Stimulated activated CD4-positive, alpha-beta T cell treated with anti-CD3 and anti-CD28 coated beads, Interleukin-4, amount 100 ng/mL, for 48 hours (primary cell): ENCODE measurements around the gene KRTAP5-10.
"Not testable (repeated sequence)": the region's sequence is repeated elsewhere in the genome, so short reads cannot be mapped to it uniquely, and the experiment has no call there.

Experiments
- DNase-seq, 2 donors: peaks; one replicate each; pipeline ENCODE4 v3.0.0-alpha.2; 2020; ENCODE audit warnings: low read depth in 2 of 2

KRTAP5-10 gene

DNA sequence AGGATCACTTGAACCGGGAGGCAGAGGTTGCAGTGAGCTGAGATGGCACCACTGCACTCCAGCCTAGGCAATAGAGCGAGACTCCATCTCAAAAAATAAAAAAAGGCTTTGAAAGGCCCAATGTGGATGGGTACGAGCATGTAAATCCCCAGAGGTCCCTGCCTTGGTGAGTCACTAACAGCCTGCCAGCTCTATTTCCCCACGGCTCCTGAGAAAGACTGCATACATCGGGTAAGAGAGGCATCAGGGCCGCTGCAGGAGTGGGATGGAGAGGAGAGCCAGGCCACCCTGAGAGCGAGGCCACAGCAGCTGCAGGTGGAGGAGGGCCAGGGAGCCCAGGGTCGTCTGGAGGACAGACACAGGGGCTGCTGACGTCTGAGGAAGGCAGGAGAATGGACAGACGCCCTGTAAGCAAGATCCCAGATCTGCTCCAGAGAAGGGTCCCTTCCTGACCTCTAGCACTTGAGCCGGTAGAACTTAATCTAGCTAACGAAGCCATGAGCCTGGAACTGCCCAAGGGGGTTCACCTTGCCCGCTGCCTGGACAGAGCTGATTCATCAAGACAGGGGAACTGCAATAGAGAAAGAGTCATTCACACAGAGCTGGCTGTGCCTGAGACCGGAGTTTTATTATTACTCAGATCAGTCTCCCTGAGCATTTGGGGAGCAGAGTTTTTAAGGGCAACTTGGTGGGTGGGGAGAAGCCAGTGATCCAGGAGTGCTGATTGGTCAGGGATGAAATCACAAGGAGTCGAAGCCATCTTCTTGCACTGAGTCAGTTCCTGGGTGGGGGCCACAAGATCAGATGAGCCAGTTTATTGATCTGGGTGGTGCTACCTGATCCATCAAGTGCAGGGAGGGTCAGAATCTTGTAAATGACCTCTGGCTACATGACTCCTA lies 22.2 kb upstream of the KRTAP5-10 start:
- DNase-seq: no peak

DNA sequence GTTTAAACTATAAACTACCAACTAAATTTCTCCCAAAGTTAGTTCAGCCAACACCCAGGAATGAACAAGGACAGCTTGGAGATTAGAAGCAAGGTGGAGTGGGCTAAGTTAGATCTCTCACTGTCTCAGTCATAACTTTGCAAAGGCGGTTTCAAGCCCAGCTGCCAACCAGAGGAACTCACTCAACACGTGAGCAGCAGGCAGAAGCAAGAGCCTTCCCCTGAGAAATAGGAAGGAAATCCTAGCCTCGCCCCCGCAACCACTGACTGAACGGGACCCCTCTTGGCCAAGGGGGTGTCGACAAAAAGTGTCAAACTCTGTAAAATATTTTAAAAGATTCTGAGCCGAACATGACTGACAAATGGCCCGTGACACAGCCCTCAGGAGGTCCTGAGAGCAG lies 21.5 kb upstream of the KRTAP5-10 start:
- no peak for DNase-seq

DNA sequence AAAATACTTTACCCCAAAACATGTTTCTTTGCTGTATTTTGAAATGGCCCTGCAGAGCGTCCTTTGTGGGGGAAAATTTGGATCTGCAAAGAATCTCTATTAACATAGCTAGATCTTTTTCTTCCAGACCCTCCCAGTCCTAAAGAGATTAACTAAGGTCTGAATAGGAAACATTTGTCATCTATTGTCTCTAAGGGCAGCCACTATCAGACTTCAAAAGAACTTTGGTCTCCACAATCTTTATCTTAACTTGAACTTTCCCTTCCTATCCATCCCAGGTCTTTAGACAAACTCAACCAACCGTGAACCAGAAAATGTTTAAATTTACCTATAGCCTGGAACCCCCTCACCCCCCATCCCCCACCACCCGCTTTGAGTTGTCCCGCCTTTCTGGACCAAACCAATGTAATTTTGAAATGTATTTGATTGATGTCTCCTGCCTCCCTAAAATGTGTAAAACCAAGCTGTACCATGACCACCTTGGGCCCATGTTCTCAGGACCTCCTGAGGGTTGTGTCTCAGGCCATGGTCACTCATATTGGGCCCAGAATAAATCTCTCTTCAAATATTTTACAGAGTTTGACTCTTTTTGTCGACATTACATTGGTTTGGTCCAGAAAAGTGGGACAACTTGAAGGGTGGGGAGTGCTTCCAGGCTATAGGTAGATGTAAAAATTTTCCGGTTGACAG lies 20.7 kb upstream of the KRTAP5-10 start:
- no peak for DNase-seq

DNA sequence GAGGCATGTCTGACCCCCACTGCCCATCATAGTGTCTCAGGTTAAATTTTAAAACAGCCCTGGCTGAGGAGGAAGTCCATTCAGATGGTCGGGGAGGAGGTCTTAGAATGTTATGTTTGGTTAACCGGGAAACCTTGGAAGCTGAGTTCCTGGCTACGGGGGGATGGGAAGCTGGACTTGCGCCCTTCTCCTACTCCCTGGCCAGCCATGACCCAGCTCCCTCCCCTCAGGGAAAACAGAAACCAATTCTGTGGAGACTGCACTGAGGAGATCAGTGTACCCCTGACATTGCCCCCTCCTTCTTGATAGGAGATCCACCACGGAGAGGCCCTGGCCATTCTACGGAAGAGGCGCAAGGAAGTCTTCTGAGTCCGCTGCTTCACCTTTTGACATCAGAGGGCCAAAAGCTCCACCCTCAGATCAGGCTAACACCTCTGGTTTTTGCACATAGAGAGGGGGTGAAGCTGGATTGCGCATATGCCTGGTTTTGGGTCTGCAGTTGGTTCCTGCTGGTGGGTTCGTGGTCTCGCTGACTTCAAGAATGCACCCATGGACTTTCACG lies 19.9 kb upstream of the KRTAP5-10 start:
- DNase-seq: no peak

DNA sequence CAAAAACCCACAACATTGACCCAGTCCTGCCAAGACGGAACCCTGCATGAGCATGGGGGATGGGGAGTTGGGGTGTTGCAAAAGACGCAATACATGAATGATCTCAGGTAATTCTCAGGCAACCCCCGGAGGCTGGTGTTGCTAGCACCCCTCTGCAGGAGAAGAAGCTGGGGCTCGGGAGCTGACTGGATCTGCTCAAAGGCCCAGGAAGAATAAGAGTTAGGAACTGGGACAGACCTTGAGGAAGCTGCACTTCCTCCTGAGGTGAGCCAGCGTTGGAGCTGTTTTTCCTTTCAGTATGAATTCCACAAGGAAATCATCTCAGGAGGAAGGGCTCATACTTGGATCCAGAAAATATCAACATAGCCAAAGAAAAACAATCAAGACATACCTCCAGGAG lies 17.2 kb upstream of the KRTAP5-10 start, which contains the start of gene KRTAP5-9:
KRTAP5-9 (plus strand) TSS at position 301 of the 400 bp plus-strand sequence. CDS start 238 bp downstream, outside the sequence.
- DNase-seq: no peak

DNA sequence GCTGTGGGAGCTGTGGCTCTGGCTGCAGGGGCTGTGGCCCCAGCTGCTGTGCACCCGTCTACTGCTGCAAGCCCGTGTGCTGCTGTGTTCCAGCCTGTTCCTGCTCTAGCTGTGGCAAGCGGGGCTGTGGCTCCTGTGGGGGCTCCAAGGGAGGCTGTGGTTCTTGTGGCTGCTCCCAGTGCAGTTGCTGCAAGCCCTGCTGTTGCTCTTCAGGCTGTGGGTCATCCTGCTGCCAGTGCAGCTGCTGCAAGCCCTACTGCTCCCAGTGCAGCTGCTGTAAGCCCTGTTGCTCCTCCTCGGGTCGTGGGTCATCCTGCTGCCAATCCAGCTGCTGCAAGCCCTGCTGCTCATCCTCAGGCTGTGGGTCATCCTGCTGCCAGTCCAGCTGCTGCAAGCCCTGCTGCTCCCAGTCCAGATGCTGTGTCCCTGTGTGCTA lies 16.6 kb upstream of the KRTAP5-10 start:
- DNase-seq: no peak

DNA sequence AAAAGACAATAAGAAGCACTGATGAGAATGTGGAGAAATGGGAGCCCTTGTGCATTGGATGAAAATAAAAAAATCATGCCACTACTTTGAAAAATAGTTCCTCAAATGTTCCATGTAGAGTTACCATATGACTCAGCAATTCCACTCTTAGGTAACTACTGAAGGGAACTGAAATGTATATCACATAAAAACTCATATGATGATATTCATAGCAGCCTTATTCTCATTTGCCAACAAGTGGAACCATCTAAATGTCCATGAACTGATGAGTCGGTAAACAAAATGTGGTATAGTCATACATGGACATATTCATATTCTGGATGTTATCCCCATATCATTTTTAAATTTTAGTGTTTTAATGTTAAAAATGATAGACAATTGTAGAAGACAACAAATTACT lies 13.7 kb upstream of the KRTAP5-10 start:
- DNase-seq: no peak

DNA sequence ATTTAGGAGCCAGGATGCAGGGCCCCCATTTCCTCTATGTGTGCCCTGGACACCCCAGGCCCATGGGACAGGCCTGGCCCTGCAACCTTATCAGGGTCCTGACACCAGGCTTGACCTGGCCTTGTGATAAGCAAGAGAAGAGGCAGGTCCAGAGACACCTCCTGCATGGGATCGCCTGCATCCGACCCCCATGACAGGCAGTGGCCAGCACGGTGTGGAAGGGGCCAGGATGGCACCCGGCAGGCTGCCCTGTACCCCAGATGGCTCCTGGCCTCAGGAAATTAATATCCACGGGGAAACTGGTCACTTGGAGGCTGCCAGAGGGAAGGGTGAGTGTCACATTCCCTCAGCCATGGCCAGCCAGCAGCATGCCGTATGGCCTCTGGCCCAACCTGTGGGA lies 10.4 kb upstream of the KRTAP5-10 start:
- DNase-seq: no peak

DNA sequence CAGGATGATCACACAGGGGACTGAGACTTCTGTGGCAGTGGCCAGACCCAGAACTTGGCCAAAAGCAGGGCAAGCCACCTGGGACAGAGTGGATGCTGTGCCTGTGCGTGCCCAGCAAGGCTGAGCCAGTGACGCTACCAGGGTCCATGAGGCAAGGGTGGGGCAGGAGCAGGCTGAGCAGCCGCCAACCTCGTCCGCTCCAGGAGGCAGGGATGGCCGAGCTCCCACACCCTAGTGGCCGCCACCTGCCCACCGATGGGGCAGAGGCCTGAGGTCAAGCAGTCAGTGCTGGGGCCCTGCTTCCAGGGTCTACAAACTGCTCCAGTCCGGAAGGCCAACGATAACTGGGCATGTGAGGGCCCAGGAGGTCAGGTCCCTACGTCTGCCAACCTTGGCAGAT lies 9.9 kb upstream of the KRTAP5-10 start:
- no peak for DNase-seq

DNA sequence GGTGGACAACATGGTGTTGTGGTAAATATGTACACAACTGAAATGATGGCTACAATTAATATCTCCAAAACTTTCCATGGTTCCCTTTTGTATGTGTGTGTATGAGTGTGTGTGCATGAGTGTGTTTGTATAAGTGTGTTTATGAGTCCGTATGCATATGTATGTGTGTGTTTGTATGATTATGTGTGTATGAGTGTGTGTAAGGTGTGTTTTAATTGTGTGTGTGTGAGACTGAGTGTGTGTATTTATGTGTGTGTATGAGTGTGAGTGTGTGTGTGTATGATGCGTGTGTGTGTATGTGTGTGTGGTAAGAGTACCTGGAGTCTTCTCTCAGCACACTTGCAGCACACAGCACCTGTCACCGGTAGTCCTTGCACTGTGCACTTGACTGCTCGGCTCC lies 9.3 kb upstream of the KRTAP5-10 start:
- DNase-seq: no peak

DNA sequence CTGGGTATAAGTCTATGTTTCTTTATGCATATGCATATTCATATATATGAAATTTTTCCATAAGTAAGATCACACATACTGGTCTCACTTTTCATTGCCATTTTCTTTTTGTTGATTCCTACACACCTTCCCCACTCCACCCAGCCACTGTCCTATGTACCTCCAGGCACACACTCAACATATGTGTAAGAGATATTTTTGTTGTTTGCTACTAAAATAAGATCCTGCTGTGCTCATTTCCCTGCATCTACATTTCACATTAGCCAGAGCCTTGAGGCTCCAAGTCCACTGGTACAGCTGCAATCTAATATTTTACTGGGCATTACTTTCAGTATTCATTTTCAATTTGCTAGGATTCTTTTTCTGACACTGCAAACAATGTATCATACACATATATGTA lies 8.1 kb upstream of the KRTAP5-10 start:
- DNase-seq: no peak

DNA sequence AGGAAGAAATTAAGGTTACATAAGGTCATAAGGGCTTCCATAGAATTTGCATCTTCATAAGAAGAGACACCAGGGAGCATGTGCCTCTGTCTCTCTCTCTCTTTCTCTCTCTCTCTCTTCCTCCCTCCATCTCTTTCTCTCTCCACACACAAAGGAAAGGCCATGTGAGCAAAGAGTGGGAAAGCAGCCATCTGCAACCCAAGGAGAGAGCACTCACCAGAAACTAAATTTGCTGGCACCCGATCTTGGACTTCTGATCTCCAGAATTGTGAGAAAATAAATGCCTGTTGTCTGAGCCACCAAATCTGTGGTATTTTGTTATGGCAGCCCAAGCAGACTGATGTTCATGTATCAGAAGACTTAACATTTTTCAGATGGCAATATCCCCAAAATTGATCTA lies 6.4 kb upstream of the KRTAP5-10 start:
- DNase-seq: no peak

DNA sequence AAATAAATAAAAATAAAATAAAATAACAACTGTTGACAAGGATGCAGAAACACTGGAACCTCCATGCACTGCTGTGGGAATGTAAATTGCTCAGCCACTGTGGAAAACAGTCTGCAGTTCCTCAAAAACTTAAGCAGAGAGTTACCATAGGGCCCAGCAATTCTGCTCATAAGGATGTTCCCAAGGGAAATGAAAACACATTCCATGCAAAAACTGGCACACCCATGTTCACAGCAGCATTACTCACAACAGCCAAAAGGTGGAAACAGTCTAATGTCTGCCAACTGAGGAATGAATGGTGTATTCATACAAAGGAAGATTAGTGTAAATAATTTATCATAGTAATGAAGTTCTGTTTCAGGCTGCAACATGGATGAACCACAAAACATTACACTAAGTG lies 3.2 kb upstream of the KRTAP5-10 start:
- no peak for DNase-seq

DNA sequence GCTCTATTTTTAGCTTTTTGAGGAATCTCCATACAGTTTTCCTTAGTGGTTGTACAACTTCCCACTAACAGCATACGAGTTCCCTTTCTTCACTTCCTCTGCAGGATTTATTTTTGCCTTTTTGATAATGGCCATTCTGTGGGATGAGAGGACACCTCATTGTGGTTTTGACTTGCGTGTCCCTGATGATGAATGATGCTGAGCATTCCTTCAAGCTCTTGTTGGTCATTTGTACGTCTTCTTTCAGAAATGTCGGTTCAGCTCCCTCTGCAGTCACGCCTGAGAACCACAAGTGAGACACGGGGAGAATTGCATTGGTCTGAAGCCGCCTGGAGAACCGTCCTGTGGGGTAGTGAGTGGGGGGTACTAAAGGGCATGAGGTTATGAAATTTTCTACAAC lies 2.0 kb upstream of the KRTAP5-10 start:
- peak in 1 of 2 donors; percentile 11 for DNase-seq

DNA sequence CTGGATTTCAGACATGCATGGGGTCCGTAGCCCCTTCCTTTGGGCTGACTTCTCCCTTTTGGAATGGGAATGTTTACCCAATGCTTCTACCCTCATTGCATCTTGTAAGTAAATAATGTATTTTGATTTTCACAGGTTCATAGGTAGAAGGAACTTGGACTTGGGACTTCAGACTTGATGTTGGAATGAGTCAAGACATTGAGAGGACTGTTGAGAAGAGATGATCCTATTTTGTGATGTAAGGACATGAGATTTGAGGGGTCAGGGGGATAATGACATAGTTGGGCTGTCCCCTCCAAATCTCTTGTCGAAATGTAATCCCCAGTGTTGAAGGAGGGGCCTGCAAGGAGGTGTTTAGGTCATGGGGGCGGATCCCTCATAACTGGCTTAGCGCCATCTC lies 933 bp upstream of the KRTAP5-10 start:
- DNase-seq: no peak

DNA sequence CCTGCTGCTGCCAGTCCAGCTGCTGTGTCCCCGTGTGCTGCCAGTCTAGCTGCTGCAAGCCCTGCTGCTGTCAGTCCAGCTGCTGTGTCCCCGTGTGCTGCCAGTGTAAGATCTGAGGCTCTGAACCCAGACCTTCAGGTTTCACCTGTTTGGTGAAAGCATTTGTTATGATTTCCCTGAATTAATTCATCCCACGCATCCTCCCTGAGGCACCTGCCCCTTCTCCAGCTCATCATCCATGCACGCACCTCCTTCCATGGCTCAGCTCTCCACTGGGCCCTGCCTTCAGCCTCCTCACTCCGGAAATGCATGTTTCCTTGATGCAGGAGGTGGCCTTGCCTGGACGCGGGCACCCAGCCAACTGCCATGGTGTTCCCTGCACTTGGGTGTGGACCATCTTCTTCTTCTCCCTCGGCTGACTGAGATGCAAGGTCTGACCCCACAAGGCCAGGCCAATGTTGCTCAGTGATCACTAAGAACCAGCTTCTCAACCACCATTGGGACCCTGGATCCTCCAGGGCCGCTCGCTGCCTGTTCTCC lies 788 bp downstream of the KRTAP5-10 start:
- DNase-seq: no peak

DNA sequence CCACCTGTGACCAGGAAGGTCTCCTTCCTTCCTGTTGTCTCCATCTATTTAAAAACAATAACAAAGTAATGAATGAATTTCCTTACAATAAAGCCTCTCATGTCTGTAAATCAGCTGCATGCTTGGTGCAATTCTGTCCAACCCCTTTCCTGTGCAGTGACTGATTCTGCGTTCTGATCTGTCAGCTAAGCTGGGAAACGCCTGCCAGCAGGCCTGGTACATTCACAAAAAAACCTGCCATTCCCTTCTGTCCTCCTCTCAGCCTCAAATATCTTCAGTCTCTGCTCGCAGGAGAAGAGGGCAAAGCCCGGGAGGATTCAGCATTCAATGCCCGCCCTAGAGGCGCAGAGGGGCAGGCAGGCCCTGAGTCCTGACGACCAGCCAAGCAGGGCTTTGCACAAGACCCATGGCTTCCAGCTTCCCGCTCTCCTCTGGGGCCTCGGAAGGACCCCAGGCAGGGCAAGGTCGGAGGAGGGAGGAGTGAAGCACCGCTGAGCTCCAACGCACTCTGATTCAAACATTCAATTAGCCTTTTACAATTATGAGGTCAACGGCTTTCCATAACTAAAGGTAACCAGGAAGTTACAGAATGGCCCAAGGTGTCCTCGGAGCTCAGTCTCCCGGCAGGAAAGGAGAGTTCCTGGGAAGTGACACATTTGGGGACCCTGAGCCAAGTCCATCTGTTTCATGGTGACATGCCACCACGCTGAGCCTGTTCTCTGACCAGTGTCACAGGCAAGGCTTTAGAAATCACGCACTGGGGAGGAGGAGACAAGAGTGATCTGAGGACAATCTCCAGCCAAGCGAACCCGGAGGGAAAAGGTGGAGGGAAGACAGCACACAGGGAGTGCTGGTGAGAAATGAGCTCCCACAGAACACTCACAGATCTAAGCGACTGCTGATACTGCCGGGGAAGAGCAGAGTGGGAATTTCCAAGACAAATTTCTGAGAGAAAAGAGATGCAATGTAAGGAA lies 1.6 kb downstream of the KRTAP5-10 start:
- not testable (repeated sequence) for DNase-seq

DNA sequence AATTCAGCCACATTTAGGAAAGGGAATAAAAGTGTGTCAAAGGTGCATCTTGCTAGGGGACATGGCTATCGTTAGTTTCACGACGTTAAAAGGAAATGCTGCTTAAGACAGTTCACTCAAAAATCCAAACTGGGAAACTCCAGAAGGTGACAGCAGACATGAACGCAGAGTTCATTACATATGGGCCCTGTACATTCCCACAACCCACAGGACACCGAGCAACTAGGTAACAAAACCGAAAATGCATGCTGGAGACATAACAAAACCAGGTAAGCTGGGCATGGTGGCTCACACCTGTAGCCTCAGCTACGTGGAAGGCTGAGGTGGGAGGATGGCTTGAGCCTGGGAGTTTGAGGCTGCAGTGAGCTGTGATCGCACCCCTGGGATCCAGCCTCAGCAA lies 2.3 kb downstream of the KRTAP5-10 start:
- not testable (repeated sequence) for DNase-seq

DNA sequence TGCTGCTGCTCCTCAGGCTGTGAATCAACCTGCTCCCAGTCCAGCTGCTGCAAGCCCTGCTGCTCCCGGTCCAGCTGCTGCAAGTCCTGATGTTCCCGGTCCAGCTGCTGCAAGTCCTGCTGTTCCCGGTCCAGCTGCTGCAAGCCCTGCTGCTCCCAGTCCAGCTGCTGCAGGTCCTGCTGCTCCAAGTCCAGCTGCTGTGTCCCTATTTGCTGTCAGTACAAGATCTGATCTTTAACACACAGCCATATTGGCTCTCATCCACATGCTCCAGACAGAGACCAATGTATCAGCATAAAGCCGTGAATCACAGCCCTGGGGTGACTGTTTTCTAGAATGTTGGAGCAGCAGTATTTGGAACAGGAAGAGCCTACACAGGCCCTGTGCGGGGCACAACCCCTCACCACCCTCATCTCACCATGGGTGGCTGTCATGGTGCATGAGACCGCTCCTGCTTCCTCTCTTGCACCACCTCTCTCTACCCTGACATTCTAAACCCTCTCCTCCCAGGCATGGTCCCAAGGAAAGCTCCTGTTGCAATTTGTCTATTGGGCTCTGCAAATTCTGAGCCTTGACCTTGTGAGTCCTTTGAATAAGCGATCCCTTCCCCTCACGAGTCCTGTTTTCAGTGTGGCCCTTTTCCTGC lies 3.5 kb downstream of the KRTAP5-10 start:
- no peak for DNase-seq

DNA sequence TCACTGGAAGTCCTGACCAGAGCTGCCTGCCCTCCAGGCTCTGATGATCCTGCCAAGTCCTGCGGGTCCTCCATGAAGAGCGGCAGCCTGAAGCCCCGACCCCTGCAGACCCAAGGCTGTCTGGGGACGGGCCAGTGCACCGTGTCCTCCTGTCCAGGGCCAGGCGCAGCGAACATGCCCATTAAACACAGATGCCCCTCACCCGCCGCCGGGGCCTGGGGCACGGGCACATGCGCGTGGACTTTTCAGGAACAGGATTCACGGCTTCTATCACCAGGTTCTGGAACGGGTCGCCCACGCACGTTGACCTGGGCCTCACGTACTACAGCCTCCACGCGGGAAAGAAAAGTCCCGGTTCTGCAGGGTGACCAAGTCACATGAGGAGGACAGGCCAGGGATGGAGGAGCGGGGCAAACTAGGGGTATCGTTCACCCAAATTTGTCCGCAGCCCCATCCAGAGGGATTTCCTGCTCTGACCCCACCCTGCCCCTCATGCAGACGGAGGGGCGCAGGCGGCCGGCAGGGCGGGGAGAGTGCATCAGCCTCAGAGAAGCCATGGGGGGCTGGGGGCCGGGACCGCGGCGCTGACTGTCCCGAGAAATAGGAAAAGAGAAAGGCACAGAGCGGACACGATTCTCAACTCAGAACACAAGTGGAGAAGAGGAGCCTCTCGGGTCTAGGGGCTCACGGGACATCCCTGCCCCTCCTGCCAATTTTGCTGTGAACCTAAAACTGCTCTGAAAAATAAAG lies 5.9 kb downstream of the KRTAP5-10 start:
- not testable (repeated sequence) for DNase-seq
